SKM-1 treated with dmso at 0.1 percent for 144 hours (cell line): ENCODE data around the gene NUCB1.
"Not testable (repeated sequence)": the region's sequence is repeated elsewhere in the genome, so short reads cannot be mapped to it uniquely, and the experiment has no call there.

Experiments
- DNase-seq: peaks from one replicate; lab custom pipeline; 2025; ENCODE audit not compliant: unreplicated experiment; lab: John Stamatoyannopoulos, UW

The NUCB1 gene

GRCh38 chr19:48905664-48906063 lies 5.6 kb downstream of the NUCB1 start:
- no peak for DNase-seq

- no peak for DNase-seq
Observed at GRCh38 chr19:48906324-48906723, 6.2 kb downstream of the NUCB1 start.

- no peak for DNase-seq
Observed at GRCh38 chr19:48907671-48908070, 7.6 kb downstream of the NUCB1 start.

GRCh38 chr19:48909424-48910077 lies 9.4 kb downstream of the NUCB1 start:
- DNase-seq = not testable (repeated sequence)

GRCh38 chr19:48910803-48911202 lies 10.7 kb downstream of the NUCB1 start:
- DNase-seq = no peak

- no peak for DNase-seq
Observed at GRCh38 chr19:48913114-48913889, 13.2 kb downstream of the NUCB1 start.

- no peak for DNase-seq
Observed at GRCh38 chr19:48914181-48914580, 14.1 kb downstream of the NUCB1 start.

GRCh38 chr19:48915757-48916156 lies 15.6 kb downstream of the NUCB1 start:
- DNase-seq = no peak

GRCh38 chr19:48918071-48918470 lies 18.0 kb downstream of the NUCB1 start:
- DNase-seq = no peak

- no peak for DNase-seq
Observed at GRCh38 chr19:48918801-48919247, 18.7 kb downstream of the NUCB1 start.

- DNase-seq = not testable (repeated sequence)
Observed at GRCh38 chr19:48919271-48919670, 19.2 kb downstream of the NUCB1 start.

GRCh38 chr19:48920949-48921348 lies 20.8 kb downstream of the NUCB1 start:
- DNase-seq = no peak

GRCh38 chr19:48921721-48922500 lies 21.8 kb downstream of the NUCB1 start:
- DNase-seq = no peak

- DNase-seq = no peak
Observed at GRCh38 chr19:48922548-48923490, 22.7 kb downstream of the NUCB1 start.

GRCh38 chr19:48925240-48925843 lies 25.2 kb downstream of the NUCB1 start:
- DNase-seq = no peak

GRCh38 chr19:48925890-48926289 lies 25.8 kb downstream of the NUCB1 start:
- DNase-seq = not testable (repeated sequence)

GRCh38 chr19:48926909-48927308 lies 26.8 kb downstream of the NUCB1 start:
- DNase-seq = no peak

GRCh38 chr19:48927692-48928091 lies 27.6 kb downstream of the NUCB1 start:
- DNase-seq = not testable (repeated sequence)

- DNase-seq = no peak
Observed at GRCh38 chr19:48928164-48929025, 28.3 kb downstream of the NUCB1 start.
